GM21529 (cell line): Measurements from ENCODE around the gene WDCP.

Experiments
- ATAC-seq: cut with Tn5 transposase; IDR thresholded peaks from one replicate; pipeline ENCODE4 v1.9.1; 2021; ENCODE audit not compliant: unreplicated experiment

Gene WDCP

GRCh38 chr2:24007693-24008092, 39.5 kb downstream of the WDCP start:
- ATAC-seq, result no peak

- no peak for ATAC-seq
Observed at GRCh38 chr2:23994567-23994966, 52.6 kb downstream of the WDCP start.

DNA sequence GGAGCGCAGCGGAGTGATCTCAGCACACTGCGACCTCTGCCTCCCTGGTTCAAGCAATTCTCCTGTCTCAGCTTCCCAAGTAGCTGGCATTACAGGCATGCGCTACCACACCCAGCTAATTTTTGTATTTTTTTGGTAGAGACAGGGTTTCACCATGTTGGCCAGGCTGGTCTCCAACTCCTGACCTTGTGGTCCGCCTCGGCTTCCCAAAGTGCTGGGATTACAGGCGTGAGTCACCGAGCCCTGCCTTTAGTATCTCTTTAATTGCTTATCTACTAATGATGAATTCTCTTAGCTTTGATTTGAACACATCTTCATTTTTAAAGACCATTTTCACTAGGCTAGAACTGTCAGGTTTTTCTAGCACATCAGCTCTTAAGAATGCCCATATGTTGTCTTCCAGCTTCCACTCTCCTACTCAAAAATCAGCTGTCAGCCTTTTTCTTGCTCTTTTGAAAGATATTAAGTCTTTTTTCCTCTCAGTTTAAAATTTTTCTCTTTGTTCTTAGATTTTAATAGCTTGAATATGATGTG, 53.4 kb downstream of the WDCP start:
- no peak for ATAC-seq

- ATAC-seq, result no peak
Observed at GRCh38 chr2:23992931-23993330, 54.3 kb downstream of the WDCP start.

DNA sequence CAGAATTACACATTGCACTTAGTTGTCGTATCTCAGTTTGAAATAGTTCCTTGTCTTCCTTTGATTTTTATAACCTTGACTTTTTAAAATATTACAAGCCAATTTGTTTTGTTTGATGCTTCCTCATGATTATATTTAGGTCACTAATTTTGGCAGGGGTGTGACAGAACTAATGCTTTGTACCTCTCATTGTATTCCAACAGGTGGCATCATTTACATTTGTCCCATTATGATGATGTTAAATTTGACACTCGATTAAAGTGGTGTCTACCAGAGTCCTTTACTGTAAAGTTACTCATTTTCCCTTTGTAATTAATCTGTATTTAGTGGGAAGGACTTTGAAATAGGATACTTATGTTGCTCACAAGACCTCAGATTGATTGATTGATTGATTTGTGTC, 58.8 kb downstream of the WDCP start:
- no peak for ATAC-seq
